NCI-H2196 (cell line): ENCODE measurements around the gene LY6G6D.
A peak's percentile ranks its signal among the peaks of the same experiment; 100 is the strongest.
"Not testable (repeated sequence)": the region's sequence is repeated elsewhere in the genome, so short reads cannot be mapped to it uniquely, and the experiment has no call there.

Experiments used
- DNase-seq: peaks from one replicate; lab custom pipeline; 2025; ENCODE audit not compliant: unreplicated experiment; lab: John Stamatoyannopoulos, UW

Gene LY6G6D

GRCh38 chr6:31691564-31692108, 23.5 kb upstream of the LY6G6D start:
- no peak for DNase-seq

- DNase-seq: no peak
Measured at GRCh38 chr6:31692353-31692752, 22.8 kb upstream of the LY6G6D start.

GRCh38 chr6:31692886-31693285, 22.3 kb upstream of the LY6G6D start:
- DNase-seq: no peak

- no peak for DNase-seq
Measured at GRCh38 chr6:31693535-31693934, 21.6 kb upstream of the LY6G6D start.

- DNase-seq: no peak
Measured at GRCh38 chr6:31697555-31697954, 17.6 kb upstream of the LY6G6D start.

GRCh38 chr6:31700740-31701401, 14.3 kb upstream of the LY6G6D start:
- DNase-seq: no peak

GRCh38 chr6:31701666-31702404, 13.3 kb upstream of the LY6G6D start:
- peak; percentile 63 for DNase-seq

GRCh38 chr6:31702405-31702818, 12.7 kb upstream of the LY6G6D start:
- no peak for DNase-seq

- DNase-seq: peak; percentile 97
Measured at GRCh38 chr6:31702819-31703716, 12.1 kb upstream of the LY6G6D start, which contains the start of gene ABHD16A. Gene ABHD16A (minus strand): TSS chr6:31703324. CDS start chr6:31703281, 43 bp downstream.

- no peak for DNase-seq
Measured at GRCh38 chr6:31705931-31706330, 9.2 kb upstream of the LY6G6D start.

GRCh38 chr6:31706599-31706998, 8.5 kb upstream of the LY6G6D start, which contains the start of gene LY6G6F:
Gene LY6G6F (plus strand): TSS chr6:31706866. CDS start chr6:31706907, 41 bp downstream.
- DNase-seq: no peak

GRCh38 chr6:31707701-31708100, 7.4 kb upstream of the LY6G6D start:
- no peak for DNase-seq

GRCh38 chr6:31708224-31708623, 6.9 kb upstream of the LY6G6D start:
- DNase-seq: no peak

- not testable (repeated sequence) for DNase-seq
Measured at GRCh38 chr6:31709157-31709556, 6.0 kb upstream of the LY6G6D start.

GRCh38 chr6:31710523-31711219, 4.5 kb upstream of the LY6G6D start:
- DNase-seq: no peak

GRCh38 chr6:31711233-31711632, 3.9 kb upstream of the LY6G6D start:
- DNase-seq: no peak

GRCh38 chr6:31712296-31712695, 2.9 kb upstream of the LY6G6D start:
- peak; percentile 16 for DNase-seq

GRCh38 chr6:31713465-31713864, 1.7 kb upstream of the LY6G6D start:
- no peak for DNase-seq

- no peak for DNase-seq
Measured at GRCh38 chr6:31713991-31714684, 1.0 kb upstream of the LY6G6D start.
